GM12864 (cell line): Measurements from ENCODE around the gene MAP3K9.

Experiments used
- DNase-seq: peaks from one replicate; pipeline ENCODE4 v3.0.0-alpha.2; 2011; ENCODE audit warnings: low read depth
- H3K4me3 ChIP-seq: 2 replicates; pipeline ENCODE4 v1.5.1; 2011; ENCODE audit warnings: mild to moderate bottlenecking, low read depth, low read length, control low read depth
- CTCF ChIP-seq: IDR thresholded peaks from 2 replicates; pipeline ENCODE4 v1.5.1; 2011; ENCODE audit warnings: low read depth, mild to moderate bottlenecking, moderate library complexity, low read length, control low read depth, inconsistent platforms; ENCODE audit errors: missing control alignments

Gene MAP3K9

GRCh38 chr14:70730393-70730792 is 78.9 kb downstream of the MAP3K9 start:
- DNase-seq, result no peak
- H3K4me3 ChIP-seq, result no peak overlapping the region
- no peak for TF ChIP-seq CTCF

GRCh38 chr14:70726651-70727375 is 82.5 kb downstream of the MAP3K9 start:
- H3K4me3 ChIP-seq, result no peak overlapping the region
- TF ChIP-seq CTCF, result no peak
- DNase-seq, result no peak

GRCh38 chr14:70724944-70725343 is 84.4 kb downstream of the MAP3K9 start:
- DNase-seq, result no peak
- H3K4me3 ChIP-seq, result no peak overlapping the region
- no peak for TF ChIP-seq CTCF

- no peak overlapping the region for H3K4me3 ChIP-seq
- DNase-seq, result no peak
- TF ChIP-seq CTCF, result no peak
Observed at GRCh38 chr14:70724110-70724509, 85.2 kb downstream of the MAP3K9 start.

GRCh38 chr14:70723276-70723675 is 86.0 kb downstream of the MAP3K9 start:
- TF ChIP-seq CTCF, result no peak
- no peak for DNase-seq
- H3K4me3 ChIP-seq, result no peak overlapping the region

- no peak for TF ChIP-seq CTCF
- H3K4me3 ChIP-seq, result no peak overlapping the region
- no peak for DNase-seq
Observed at GRCh38 chr14:70722418-70722817, 86.9 kb downstream of the MAP3K9 start.

- no peak for DNase-seq
- TF ChIP-seq CTCF, result no peak
Observed at GRCh38 chr14:70721542-70721941, 87.8 kb downstream of the MAP3K9 start.

More at GRCh38 chr14:70721542-70721941, 87.8 kb downstream of the MAP3K9 start:
- no peak overlapping the region for H3K4me3 ChIP-seq
